ENCODE results near the gene MAPK8IP2. TPM values are rescaled to one million over a fixed set of nuclear protein-coding genes. Genes with fewer than 3 reads are reported as not detected.
A peak's percentile ranks its signal among the peaks of the same experiment; 100 is the strongest.

Gene MAPK8IP2
- total RNA-seq, 6 donors from 2014 or later = 1.0 to 5.5 (median 3.4) TPM

DNA sequence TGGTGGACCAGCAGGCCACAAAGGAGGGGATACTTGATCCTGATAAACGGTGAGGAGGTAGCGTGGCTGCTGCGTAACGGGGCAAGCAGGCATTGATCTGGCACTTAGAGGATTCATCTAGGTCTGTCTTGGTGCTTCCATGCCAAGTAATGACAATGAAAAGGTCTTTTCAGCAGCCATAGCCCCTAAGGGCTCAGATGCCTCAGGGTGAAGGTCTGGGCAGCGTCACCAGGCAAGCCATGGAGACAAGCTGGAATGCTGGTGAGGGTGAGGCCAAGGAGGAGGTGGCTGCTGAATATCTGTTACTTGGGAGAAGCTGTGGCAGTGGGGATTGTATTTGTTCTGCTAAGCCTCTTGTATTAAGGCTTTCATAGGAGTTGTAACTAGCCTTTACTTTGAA is 13.2 kb upstream of the MAPK8IP2 start:
- no peaks in the 10 kb centered on the region for H3K36me3 ChIP-seq
- no peaks in the 10 kb centered on the region for H3K9me3 ChIP-seq
- 90 to 95% methylated on average over 4 to 5 of the region's 5 CpGs for WGBS, 2 donors
- peaks cover 3 to 9% (median 8%) of the 10 kb centered on the region in 4 donors for H3K4me1 ChIP-seq
- H3K27ac ChIP-seq = no peak overlapping the region
- TF ChIP-seq POLR2A (IDR thresholded peaks at IDR 0.05) = no peak
- TF ChIP-seq, protein P1, sequence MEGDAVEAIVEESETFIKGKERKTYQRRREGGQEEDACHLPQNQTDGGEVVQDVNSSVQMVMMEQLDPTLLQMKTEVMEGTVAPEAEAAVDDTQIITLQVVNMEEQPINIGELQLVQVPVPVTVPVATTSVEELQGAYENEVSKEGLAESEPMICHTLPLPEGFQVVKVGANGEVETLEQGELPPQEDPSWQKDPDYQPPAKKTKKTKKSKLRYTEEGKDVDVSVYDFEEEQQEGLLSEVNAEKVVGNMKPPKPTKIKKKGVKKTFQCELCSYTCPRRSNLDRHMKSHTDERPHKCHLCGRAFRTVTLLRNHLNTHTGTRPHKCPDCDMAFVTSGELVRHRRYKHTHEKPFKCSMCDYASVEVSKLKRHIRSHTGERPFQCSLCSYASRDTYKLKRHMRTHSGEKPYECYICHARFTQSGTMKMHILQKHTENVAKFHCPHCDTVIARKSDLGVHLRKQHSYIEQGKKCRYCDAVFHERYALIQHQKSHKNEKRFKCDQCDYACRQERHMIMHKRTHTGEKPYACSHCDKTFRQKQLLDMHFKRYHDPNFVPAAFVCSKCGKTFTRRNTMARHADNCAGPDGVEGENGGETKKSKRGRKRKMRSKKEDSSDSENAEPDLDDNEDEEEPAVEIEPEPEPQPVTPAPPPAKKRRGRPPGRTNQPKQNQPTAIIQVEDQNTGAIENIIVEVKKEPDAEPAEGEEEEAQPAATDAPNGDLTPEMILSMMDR (IDR thresholded peaks at IDR 0.05) = no peak
- TF ChIP-seq EP300 (IDR thresholded peaks at IDR 0.05) = no peak
- no peak for TF ChIP-seq POLR2AphosphoS5 (IDR thresholded peaks at IDR 0.05)
- no peak for DNase-seq
- no peaks in the 10 kb centered on the region for H3K27me3 ChIP-seq
- no peak overlapping the region for H3K4me3 ChIP-seq
- ATAC-seq (ENCODE audit: low FRiP score in 2 of 2) = no peak

DNA sequence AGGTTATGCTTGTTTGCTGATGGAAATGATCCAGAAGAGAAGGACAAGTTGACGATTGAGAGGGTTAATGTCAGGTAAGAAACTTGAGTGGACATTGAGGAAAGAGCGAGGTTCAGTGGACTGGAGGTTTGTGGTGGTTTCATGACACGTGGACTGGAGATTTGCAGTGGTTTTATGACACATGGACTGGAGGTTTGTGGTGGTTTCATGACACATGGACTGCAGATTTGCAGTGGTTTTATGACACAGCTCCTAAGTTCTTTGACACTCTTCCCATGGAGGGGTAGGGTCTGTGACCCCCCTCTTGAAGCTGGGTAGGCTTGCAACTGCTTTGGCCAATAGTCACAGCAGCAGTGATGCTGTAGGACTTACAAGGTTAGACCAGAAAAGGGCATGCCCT is 5.4 kb upstream of the MAPK8IP2 start:
- 88 to 93% methylated on average over 3 of the region's 3 CpGs for WGBS, 2 donors
- H3K27ac ChIP-seq = no peak overlapping the region
- H3K4me1 ChIP-seq = peaks cover 3 to 6% (median 5%) of the 10 kb centered on the region in 4 donors
- H3K9me3 ChIP-seq = no peaks in the 10 kb centered on the region
- no peak overlapping the region for H3K4me3 ChIP-seq
- H3K27me3 ChIP-seq = peaks cover 0 to 7% (median 6%) of the 10 kb centered on the region in 4 donors
- DNase-seq (no peak), ATAC-seq (ENCODE audit: low FRiP score in 2 of 2) (no peak)
- no peaks in the 10 kb centered on the region for H3K36me3 ChIP-seq
- no peak for TF ChIP-seq POLR2AphosphoS5 (IDR thresholded peaks at IDR 0.05)
- no peak for TF ChIP-seq POLR2A (IDR thresholded peaks at IDR 0.05)
- TF ChIP-seq EP300 (IDR thresholded peaks at IDR 0.05) = no peak
- TF ChIP-seq, protein P1 (IDR thresholded peaks at IDR 0.05) = no peak

DNA sequence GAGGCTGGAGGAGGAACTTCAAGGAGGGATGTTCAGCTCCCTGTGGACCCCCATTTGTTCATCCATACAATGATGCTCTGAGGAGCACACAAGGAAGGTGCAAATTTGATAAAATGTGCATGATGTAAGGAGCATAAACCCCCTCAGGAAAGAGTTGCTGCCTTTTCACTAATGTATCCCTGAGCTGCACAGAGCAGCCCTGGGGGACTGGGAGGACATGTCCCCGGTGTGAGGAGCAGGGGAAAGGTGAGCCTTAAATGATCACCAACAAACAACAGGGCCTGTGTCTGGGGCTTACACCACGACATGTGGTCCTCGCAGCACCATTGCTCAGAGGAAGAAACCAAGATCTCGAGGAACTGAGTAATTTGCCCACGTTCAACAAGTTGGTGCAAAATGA is 3.5 kb upstream of the MAPK8IP2 start:
- DNase-seq = no peak
- H3K27me3 ChIP-seq = peaks cover 0 to 22% (median 12%) of the 10 kb centered on the region in 4 donors
- H3K36me3 ChIP-seq = no peaks in the 10 kb centered on the region

GRCh38 chr22:50599816-50600455 is 657 bp upstream of the MAPK8IP2 start:
- Histone ChIP-seq H3K27ac (no peak overlapping the region), H3K27me3 (peaks cover 0 to 44% (median 26%) of the 10 kb centered on the region in 4 donors), H3K4me3 (peak overlapping the region in 3 of 4 donors; percentile 48 to 56 (median 55)), H3K4me1 (peaks cover 11 to 19% (median 14%) of the 10 kb centered on the region in 4 donors), H3K9me3 (no peaks in the 10 kb centered on the region), H3K36me3 (no peaks in the 10 kb centered on the region)
- ATAC-seq (ENCODE audit: low FRiP score in 2 of 2) = peak; percentile 82 to 84
- TF ChIP-seq POLR2A (IDR thresholded peaks at IDR 0.05) (no peak), EP300 (IDR thresholded peaks at IDR 0.05) (no peak), POLR2AphosphoS5 (IDR thresholded peaks at IDR 0.05) (no peak)
- TF ChIP-seq, protein P1 (IDR thresholded peaks at IDR 0.05) = no peak
- DNase-seq = peak; percentile 47 to 94
- 29 to 48% methylated on average over 16 to 30 of the region's 52 CpGs for WGBS, 2 donors

More for the DNA sequence above, 3.5 kb upstream of the MAPK8IP2 start:
- H3K9me3 ChIP-seq = no peaks in the 10 kb centered on the region
- ATAC-seq (ENCODE audit: low FRiP score in 2 of 2) = no peak
- TF ChIP-seq POLR2A (IDR thresholded peaks at IDR 0.05) (no peak), EP300 (IDR thresholded peaks at IDR 0.05) (no peak), POLR2AphosphoS5 (IDR thresholded peaks at IDR 0.05) (no peak)
- TF ChIP-seq, protein P1 (IDR thresholded peaks at IDR 0.05) = no peak
- no peak overlapping the region for H3K4me3 ChIP-seq
- no peak overlapping the region for H3K27ac ChIP-seq
- WGBS, 2 donors = 89 to 91% methylated on average over 5 of the region's 5 CpGs
- H3K4me1 ChIP-seq = peaks cover 11 to 19% (median 11%) of the 10 kb centered on the region in 4 donors
